Fibroblast of mammary gland (primary cell): ENCODE measurements around the gene KRTAP29-1.
"Not testable (repeated sequence)": the region's sequence is repeated elsewhere in the genome, so short reads cannot be mapped to it uniquely, and the experiment has no call there.

ENCODE experiments used
- DNase-seq: peaks from one replicate; pipeline ENCODE4 v3.0.0-alpha.2; 2010; ENCODE audit warnings: low read depth
- H3K4me3 ChIP-seq: 2 replicates; pipeline ENCODE4 v1.5.1; 2011; ENCODE audit warnings: low read depth, mild to moderate bottlenecking, low read length, moderate library complexity; ENCODE audit not compliant: control insufficient read depth
- CTCF ChIP-seq: conservative IDR thresholded peaks from 2 replicates; pipeline ENCODE4 v1.5.1; 2011; ENCODE audit warnings: low read depth, low read length, inconsistent platforms; ENCODE audit not compliant: control insufficient read depth, insufficient read depth

Gene KRTAP29-1

GRCh38 chr17:41271858-41272257, 30.8 kb downstream of the KRTAP29-1 start:
- no peak for TF ChIP-seq CTCF
- DNase-seq, result no peak
- no peak overlapping the region for H3K4me3 ChIP-seq

- not testable (repeated sequence) for DNase-seq, H3K4me3 ChIP-seq
Observed at GRCh38 chr17:41271323-41271722, 31.3 kb downstream of the KRTAP29-1 start.

GRCh38 chr17:41267711-41268110, 34.9 kb downstream of the KRTAP29-1 start:
- TF ChIP-seq CTCF, result no peak
- DNase-seq, result no peak
- no peak overlapping the region for H3K4me3 ChIP-seq

- TF ChIP-seq CTCF, result no peak
- DNase-seq, result no peak
- no peak within 1 kb of the TSS for H3K4me3 ChIP-seq
Observed at GRCh38 chr17:41265078-41265477, 37.6 kb downstream of the KRTAP29-1 start, which contains the start of gene KRTAP9-6. Gene KRTAP9-6, plus strand, starts transcription at chr17:41265378. Its CDS starts 0 bp downstream, at chr17:41265378.

GRCh38 chr17:41264599-41264998, 38.1 kb downstream of the KRTAP29-1 start:
- no peak for DNase-seq
- TF ChIP-seq CTCF, result no peak

GRCh38 chr17:41263212-41263611, 39.4 kb downstream of the KRTAP29-1 start:
- DNase-seq, result no peak
- H3K4me3 ChIP-seq, result no peak overlapping the region
- no peak for TF ChIP-seq CTCF

More at GRCh38 chr17:41264599-41264998, 38.1 kb downstream of the KRTAP29-1 start:
- H3K4me3 ChIP-seq, result no peak overlapping the region

DNA sequence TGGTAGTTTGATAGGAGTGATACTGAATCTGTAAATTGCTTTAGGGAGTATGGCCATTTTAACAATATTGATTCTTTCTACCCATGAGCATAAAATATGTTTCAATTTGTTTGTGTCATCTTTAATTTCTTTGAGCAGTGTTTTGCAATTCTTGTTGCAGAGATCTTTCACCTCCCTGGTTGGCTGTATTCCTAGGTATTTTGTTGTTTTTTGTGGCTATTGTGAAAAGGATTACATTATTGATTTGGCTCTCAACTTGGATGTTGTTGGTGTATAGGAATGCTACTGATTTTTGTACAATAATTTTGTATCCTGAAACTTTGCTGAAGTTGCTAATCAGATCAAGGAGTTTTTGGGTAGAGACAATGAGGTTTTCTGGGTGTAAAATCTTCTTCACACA, 44.2 kb downstream of the KRTAP29-1 start:
- peak; percentile 7 for DNase-seq
- no peak overlapping the region for H3K4me3 ChIP-seq
- TF ChIP-seq CTCF, result no peak
